Raji (cell line): ENCODE results near the gene GPR22.

ENCODE experiments used
- POLR2A ChIP-seq: IDR thresholded peaks from 2 replicates; pipeline ENCODE4 v1.6.1; 2011; ENCODE audit warnings: low read depth, low read length, control low read depth; ENCODE audit not compliant: insufficient read depth

Gene GPR22, protein sequence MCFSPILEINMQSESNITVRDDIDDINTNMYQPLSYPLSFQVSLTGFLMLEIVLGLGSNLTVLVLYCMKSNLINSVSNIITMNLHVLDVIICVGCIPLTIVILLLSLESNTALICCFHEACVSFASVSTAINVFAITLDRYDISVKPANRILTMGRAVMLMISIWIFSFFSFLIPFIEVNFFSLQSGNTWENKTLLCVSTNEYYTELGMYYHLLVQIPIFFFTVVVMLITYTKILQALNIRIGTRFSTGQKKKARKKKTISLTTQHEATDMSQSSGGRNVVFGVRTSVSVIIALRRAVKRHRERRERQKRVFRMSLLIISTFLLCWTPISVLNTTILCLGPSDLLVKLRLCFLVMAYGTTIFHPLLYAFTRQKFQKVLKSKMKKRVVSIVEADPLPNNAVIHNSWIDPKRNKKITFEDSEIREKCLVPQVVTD

DNA sequence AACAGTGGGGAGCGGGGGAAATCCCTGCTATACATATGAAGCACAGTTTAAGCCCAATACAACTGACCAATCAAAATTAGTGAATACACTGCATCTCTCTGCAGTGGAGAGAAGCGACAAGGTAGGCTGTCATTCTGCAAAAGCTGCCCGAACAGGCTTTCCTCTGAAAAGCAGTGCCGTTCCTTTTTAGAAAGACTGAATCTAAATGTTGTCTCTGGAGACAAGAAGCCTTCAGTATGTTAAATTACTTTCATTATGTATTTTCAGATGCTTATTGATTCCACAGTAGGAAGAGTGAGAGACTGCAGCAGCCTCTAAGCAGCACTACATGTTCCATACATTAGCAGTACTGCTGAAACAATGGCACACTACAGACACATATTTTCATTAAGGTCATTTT lies at the start of gene GPR22:
Gene GPR22 (plus strand): TSS at position 129 of the 400 bp plus-strand sequence. CDS start 4,004 bp downstream, outside the sequence.
- no peak for TF ChIP-seq POLR2A

DNA sequence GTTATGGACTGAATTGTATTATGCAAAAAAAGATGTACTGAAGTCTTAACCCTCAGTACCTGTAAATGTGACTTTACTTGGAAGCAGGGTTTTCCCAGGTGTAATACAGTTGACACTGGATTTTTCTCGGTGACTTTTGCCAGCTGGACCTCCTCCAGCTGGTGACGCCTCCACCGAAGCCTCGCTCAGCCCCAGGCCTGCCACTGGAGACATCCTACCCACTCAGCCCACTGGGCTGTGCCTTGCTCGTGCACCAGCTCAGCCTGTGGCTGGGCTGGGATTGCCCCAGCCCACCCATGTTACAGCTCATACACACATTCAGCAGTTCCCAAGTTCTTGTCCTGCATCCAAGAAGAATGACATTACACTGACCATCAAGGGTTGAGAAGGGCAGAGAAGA lies 42.4 kb upstream of the GPR22 start:
- no peak for TF ChIP-seq POLR2A

DNA sequence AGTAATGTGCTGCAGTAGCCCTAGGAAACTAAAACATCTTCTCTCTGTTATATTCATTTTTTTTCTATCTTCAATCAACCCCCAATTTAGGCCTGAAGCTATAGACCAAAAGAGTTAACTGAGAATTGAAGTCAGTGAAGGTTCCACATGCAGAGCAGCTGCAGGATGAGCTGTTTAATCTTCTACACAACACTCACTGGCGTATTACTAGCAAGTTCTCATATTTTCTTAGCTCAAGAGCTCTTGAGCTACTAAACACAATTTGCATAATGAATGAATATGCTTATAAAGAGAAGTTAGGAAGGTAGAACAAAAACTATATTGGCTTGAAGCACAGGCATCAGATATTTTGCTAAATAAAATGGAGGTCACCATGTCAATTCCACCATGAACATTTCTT lies 41.2 kb upstream of the GPR22 start:
- no peak for TF ChIP-seq POLR2A

DNA sequence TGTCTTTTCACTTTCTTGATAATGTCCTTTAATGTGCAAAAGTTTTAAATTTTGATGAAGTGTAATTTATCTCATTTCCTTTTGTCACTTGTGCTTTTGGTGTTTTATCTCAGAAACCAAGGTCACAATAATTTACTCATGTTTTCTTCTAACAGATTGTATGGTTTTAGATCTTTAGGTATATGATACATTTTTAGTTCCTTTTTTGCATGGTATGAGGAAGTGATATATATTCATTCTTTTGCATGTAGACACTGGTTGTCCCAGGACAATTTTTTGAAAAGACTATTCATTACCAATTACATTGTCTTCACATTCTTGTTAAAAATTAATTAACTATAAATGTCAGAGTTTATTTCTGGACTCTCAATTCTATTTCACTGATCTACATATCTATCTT lies 39.8 kb upstream of the GPR22 start:
- TF ChIP-seq POLR2A = no peak

DNA sequence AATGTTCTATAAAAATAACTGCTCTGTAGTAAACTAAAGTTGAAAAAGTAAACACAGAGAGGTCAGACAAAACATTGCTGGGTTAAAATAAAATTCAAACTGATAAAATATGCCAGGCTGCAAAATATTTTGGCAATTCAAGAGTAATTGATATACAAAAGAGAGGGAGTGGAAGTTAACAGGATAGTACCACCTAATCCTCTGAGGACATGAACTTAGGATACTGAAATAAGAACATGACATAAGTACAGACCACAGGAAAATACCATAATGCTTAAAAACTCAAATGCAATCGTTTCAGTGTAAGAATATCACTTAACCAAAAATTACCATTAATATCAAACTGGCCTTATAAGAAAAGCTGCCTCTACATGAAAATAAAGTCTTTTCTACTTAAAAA lies 37.6 kb upstream of the GPR22 start:
- TF ChIP-seq POLR2A = no peak

DNA sequence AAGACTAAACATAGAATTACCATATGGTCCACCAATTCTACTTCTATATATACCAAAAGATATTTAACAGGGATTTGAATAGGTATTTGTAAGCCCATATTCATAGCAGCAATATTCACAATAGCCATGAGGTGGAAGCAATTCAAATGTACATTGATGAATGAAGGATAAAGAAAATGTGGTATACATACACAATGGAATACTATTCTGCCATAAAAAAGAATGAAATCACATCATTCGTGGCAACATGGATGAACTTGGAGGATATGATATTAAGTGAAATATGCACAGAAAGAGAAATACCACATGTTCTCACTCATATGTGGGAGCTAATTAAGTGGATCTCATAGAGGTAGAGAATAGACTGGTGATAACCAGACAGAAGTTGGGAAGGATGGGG lies 34.1 kb upstream of the GPR22 start:
- TF ChIP-seq POLR2A = no peak

DNA sequence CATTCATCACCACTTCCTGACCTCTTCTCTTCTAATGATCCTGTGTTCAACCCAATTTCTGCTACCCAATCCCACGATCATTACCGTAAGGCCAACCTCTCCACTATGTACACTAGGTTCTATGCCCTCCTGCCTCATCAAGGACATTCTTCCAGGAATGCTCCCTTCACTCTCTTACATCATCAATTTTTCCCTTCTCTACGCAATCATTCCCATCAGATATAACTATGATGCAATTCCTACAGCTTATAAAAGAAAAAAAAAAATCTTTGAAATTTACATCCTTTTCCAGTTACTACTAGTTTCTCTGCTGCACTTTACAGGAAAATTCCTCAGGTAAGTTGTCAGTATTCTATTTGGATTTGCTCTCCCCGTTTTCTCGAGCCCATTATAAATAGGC lies 30.8 kb upstream of the GPR22 start:
- no peak for TF ChIP-seq POLR2A

DNA sequence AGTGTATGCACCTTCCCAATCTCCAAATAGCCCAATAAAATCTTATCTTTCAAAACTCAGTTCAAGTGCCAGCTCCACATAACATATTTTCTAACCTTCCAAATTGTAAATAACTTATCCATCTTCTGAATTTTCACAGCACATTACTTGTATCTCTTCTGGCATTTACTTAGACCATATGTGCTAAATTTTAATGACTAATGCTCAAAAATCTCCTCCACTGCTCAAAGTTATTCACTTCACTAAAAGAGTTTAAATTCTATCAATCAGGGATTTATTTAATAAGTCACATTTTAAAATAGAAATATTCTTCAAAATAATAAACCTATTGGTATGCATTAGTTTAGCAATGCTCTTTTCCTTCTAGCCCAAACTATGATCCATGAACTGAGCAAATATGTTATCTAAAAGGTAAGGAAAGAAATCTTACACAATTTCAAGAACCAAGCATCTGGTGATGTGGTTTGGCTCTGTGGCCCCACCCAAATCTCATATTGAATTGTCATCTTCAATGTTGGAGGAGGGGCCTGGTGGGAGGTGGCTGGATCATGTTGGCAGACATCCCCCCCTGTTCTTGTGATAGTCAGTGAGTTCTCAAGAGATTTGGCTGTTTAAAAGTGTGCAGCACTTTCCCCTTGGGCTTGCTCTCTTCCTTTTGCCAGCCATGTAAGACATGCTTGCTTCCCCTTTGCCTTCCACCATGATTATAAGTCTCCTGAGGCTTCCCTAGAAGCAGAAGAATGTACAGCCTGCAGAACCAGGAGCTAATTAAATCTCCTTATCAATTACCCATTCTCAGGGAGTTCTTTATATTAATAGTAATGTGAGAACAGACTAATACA lies 28.1 kb upstream of the GPR22 start:
- TF ChIP-seq POLR2A = no peak

DNA sequence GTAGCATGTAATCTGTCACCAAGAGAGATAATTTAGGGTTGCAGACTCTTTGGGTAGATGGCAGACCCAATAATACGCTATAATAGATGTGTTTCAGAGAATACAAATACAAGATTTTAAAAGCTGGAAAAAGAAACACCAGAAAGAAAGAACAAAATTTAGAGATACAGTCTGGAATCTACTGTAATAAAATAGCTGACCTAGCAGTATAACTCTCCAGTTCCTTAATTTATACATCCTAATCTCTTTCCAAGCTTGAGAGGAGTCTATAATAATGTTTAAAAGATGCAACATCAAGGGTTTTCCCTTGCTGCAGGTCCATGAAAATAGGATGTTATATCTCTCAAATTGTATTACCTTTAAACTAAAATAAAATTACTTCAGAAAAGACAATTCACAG lies 27.2 kb upstream of the GPR22 start:
- no peak for TF ChIP-seq POLR2A

DNA sequence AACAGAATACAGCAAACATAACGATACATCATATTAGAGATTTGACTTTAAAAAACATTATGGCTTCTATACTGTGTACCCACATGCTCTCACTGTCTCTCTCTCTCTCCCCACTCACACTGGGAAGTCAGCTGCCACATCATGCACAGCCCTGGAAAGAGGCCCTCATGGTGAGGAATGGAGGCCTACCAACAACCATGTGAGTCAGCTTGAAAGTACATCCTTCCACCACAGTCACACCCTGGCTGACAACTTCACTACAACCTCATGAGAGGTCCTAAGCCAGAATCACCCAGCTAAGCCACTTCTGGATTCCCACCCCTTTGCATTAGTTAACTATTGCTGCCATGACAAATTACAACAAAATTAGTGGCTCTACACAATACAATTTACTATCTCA lies 23.3 kb upstream of the GPR22 start:
- TF ChIP-seq POLR2A = no peak

DNA sequence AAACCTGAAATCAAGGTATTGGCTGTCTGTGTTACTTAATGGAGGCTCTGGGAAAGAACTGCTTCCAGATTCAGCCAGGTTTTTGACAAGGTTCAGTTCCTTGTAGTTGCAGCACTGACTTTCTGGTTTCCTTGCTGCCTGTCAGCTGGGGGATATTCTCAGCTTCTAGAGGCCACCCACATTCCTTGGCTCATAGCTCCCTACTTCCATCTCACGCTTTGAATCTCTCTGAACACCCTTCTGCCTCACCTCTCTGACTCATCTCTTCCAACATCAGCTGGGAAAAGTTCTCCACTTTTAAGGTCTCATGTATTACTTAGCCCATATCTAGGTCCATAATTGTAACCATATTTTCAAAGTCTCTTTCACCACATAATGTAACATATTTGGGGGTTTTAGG lies 22.9 kb upstream of the GPR22 start:
- TF ChIP-seq POLR2A = no peak

DNA sequence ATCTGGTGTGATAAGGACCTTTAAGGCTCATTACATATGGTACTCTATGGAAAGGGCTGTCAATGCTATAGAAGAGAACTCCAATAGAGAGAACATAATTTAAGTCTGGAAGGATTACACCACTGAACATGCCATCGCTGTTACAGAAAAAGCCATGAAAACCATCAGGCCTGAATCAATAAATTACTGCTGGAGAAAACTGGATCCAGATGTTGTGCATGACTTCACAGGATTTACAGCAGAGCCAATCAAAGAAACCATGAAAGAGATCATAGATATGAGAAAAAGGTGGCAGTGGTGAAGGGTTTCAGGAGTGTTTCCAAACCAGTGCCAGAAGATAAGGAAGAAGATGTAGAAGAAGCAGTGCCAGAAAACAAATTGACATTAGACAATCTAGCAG lies 18.9 kb upstream of the GPR22 start:
- no peak for TF ChIP-seq POLR2A

DNA sequence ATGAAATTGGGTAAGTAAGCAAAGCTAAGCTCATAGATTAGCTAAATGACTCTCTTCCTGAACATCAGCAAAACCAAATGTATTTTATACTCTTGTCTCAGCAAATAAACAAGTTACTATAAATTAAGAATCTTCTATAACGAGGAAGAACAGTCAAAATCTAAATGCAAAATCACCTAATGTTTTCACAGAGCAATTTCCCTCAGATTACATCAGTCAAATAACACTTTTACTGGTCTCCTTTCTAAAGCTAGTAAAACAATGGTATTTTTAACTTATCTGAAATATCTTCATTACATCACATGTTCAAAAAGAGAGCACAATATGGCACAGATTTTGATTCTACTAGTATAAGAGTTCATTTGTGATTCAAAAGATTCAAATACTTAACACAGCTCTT lies 16.5 kb upstream of the GPR22 start:
- no peak for TF ChIP-seq POLR2A

DNA sequence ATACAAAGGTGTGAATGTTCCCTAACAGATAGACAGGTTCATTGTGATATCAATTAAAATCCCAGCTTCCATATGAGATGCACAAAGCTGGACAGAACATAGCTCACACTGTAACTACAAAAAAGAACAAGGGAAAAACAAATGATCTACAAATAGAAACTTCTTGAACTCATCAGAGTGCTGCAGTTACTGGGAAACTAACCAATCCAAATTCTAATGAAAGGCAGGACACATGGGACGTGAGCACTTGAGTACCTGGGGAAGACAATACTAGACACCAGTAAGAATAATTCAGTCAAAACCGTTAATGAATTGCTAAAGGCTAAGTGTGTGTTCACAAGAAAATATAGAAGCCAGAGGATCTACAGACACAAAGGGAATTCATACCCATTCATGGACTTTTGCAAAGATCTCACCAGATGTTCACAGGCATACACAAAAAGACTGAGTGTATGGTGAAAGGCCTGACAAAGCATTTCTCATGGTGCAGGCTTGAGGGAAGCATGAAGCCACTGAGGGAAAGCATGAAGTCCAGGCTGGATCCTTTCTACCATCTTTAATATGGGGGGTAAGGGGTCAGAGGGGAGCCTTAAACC lies 7.8 kb upstream of the GPR22 start:
- TF ChIP-seq POLR2A = no peak

DNA sequence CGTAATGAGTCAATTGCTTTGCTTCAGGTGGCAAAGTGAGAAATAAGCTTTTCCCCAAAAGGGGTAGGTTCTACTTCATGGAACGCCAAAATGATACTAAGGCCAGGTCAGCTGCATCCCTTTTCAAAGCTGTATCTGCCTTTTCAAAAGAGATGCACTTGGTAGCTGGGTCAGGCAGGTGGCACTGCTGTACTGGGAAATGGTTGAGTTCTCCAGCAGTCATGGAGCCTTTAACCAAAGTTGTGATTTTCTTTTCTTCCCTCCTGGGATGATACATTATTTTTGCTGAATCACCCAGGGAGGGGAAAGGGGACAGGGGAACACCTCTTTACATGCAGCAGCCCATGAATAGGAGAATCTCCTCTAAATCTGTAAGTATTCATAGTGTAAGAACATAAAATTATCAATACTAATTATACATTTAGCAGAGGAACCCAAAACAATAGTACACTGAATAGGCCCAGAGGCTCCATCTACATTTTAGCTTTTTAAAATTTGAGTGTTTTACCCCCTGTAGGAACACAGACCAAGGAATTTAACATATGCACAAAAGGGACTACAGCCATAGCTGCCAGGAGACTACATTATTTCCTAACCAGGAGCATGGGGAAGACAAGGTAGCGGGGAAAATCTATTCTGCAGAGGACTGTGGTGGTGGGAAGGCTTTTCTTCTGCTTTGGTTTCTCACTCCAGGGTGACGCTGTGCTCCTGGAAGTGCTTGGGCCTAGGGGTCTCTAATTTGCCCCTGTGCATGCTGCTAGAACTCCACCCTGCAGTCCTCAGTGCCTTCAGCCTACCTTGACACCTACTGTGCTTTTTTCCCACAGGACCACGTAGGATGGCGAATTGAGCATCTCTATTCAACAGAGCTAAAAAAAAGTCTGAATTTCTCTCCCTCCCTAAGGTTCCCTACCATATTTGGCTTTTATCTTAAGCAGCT lies 6.4 kb upstream of the GPR22 start:
- no peak for TF ChIP-seq POLR2A
